Ascending aorta (tissue), 2 donors: ENCODE measurements around the gene EID2B. TPM values are rescaled to one million over a fixed set of nuclear protein-coding genes. Genes with fewer than 3 reads are reported as not detected.

Experiments used
- DNase-seq, 2 donors: peaks; one replicate each; pipeline ENCODE4 v3.0.0-alpha.2; 2019; ENCODE audit warnings: low spot score in 2 of 2
- H3K27ac ChIP-seq, 2 donors: fragments of 200-600 bp; sonication (generic); one replicate each; pipeline ENCODE4 v1.5.1; 2016 to 2017; ENCODE audit warnings: mild to moderate bottlenecking in 1 of 2
- H3K27me3 ChIP-seq: fragments of 200-600 bp; sonication (generic); one replicate; pipeline ENCODE4 v1.5.1; 2017
- H3K36me3 ChIP-seq, 2 donors: fragments of 200-600 bp; sonication (generic); one replicate each; pipeline ENCODE4 v1.5.1; 2016
- H3K4me1 ChIP-seq, 2 donors: fragments of 200-600 bp; sonication (generic); one replicate each; pipeline ENCODE4 v1.5.1; 2016 to 2017; ENCODE audit warnings: mild to moderate bottlenecking in 1 of 2
- H3K4me3 ChIP-seq, 2 donors: fragments of 200-600 bp; sonication (generic); one replicate each; pipeline ENCODE4 v1.5.1; 2016 to 2017; ENCODE audit warnings: mild to moderate bottlenecking in 1 of 2
- H3K9me3 ChIP-seq, 2 donors: fragments of 200-600 bp; sonication (generic); one replicate each; pipeline ENCODE4 v1.5.1; 2016
- intact Hi-C: fragments of 100-400 bp; cut with DNase I; formaldehyde crosslinking; loops from one replicate; pipeline ENCODE4 v1.15.1; 2023
- total RNA-seq: library from RNA; depleted of rRNA; stranded (reverse); fragments of >200 nt; gene quantifications from one replicate; pipeline ENCODE4 v1.1.0, GENCODE V29; 2016
- TF ChIP-seq, protein P1 (sequence below), 3 experiments: fragments of 200-600 bp in 2 of 3; fragments of 450-650 bp in 1 of 3; sonication (generic) in 2 of 3; IDR thresholded peaks; one replicate each; pipeline ENCODE4 v1.5.1; 2016 to 2019; ENCODE audit warnings: antibody characterized with exemption in 3 of 3, mild to moderate bottlenecking in 1 of 3, moderate library complexity in 1 of 3

The EID2B gene
- total RNA-seq, 1 donor from 2014 or later: not detected

DNA sequence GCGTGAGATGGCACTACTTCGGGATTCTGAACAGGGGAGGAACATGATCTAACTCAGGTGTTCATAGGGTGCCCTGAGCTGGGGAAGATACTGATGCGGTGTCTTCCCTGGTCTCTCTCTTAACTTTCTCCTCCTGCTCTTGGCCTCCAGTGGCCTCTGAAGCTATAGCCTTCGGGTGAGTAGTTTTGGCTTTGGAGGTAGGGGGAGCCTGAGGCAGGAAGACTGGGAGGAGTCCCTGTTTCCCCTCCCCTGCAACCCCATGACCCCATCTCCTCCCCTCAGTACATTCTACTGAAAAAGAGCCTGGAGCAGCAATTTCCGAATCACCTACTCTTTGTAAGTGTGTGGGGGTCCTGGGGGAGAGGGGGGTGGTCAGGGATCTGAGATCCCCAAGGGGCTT, 14.2 kb downstream of the EID2B start:
- DNase-seq: no peak
- no peaks in the 10 kb centered on the region for H3K36me3 ChIP-seq
- no peak overlapping the region for H3K4me3 ChIP-seq
- H3K9me3 ChIP-seq: no peaks in the 10 kb centered on the region
- H3K27me3 ChIP-seq: peaks cover 16% of the 10 kb centered on the region
- no peak overlapping the region for H3K27ac ChIP-seq
- intact Hi-C loops: no loop called here
- TF ChIP-seq, protein P1, sequence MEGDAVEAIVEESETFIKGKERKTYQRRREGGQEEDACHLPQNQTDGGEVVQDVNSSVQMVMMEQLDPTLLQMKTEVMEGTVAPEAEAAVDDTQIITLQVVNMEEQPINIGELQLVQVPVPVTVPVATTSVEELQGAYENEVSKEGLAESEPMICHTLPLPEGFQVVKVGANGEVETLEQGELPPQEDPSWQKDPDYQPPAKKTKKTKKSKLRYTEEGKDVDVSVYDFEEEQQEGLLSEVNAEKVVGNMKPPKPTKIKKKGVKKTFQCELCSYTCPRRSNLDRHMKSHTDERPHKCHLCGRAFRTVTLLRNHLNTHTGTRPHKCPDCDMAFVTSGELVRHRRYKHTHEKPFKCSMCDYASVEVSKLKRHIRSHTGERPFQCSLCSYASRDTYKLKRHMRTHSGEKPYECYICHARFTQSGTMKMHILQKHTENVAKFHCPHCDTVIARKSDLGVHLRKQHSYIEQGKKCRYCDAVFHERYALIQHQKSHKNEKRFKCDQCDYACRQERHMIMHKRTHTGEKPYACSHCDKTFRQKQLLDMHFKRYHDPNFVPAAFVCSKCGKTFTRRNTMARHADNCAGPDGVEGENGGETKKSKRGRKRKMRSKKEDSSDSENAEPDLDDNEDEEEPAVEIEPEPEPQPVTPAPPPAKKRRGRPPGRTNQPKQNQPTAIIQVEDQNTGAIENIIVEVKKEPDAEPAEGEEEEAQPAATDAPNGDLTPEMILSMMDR (IDR thresholded peaks at IDR 0.05): no peak
- H3K4me1 ChIP-seq: peaks cover 5 to 10% of the 10 kb centered on the region in 2 donors

DNA sequence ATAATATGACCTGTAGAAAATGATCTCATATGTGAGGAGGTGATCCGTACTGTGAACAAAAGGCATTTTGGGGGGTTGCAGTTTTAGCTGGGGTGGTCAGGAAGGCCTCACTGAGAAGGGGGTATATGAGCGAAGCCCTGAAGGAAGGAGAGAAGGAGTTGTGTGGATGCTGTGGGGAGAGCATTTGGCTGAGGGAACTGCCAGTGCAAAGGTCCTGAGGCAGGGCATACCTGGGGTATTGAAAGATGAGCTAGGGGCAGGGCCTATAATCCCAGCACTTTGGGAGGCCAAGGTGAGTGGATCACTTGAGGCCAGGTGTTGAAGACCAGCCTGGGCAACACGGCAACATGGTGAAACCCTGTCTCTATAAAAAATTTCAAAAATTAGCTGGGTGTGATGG, 15.2 kb downstream of the EID2B start:
- DNase-seq: no peak
- Histone ChIP-seq H3K27me3 (peaks cover 16% of the 10 kb centered on the region), H3K27ac (no peak overlapping the region), H3K4me3 (no peak overlapping the region), H3K9me3 (no peaks in the 10 kb centered on the region), H3K4me1 (peaks cover 5 to 10% of the 10 kb centered on the region in 2 donors), H3K36me3 (no peaks in the 10 kb centered on the region)
- TF ChIP-seq, protein P1 (IDR thresholded peaks at IDR 0.05): no peak
- intact Hi-C loops: no loop called here

DNA sequence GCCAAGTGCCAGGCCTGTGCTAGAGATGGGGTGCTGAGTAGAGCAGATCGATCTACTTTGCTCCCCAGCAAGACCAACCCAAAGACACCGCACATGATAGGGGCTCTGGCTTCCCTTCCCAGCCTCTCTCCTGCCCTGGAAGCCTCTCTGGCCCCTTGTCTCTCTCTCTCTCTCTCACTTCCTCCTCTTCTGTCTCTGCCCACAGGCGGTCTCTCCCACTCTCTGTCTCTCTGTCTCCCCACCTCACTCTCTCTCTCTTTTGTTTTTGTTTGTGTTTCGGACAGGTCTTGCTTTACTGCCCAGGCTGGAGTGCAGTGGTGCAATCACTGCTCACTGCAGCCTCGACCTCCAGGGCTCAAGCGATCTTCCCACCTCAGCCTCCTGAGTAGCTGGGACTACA, 16.4 kb downstream of the EID2B start:
- H3K27ac ChIP-seq: no peak overlapping the region
- no peaks in the 10 kb centered on the region for H3K36me3 ChIP-seq
- no peak for DNase-seq
- TF ChIP-seq, protein P1 (IDR thresholded peaks at IDR 0.05): no peak
- H3K9me3 ChIP-seq: no peaks in the 10 kb centered on the region
- H3K27me3 ChIP-seq: peaks cover 16% of the 10 kb centered on the region
- peaks cover 5 to 10% of the 10 kb centered on the region in 2 donors for H3K4me1 ChIP-seq
- intact Hi-C loops: no loop called here
- no peak overlapping the region for H3K4me3 ChIP-seq

DNA sequence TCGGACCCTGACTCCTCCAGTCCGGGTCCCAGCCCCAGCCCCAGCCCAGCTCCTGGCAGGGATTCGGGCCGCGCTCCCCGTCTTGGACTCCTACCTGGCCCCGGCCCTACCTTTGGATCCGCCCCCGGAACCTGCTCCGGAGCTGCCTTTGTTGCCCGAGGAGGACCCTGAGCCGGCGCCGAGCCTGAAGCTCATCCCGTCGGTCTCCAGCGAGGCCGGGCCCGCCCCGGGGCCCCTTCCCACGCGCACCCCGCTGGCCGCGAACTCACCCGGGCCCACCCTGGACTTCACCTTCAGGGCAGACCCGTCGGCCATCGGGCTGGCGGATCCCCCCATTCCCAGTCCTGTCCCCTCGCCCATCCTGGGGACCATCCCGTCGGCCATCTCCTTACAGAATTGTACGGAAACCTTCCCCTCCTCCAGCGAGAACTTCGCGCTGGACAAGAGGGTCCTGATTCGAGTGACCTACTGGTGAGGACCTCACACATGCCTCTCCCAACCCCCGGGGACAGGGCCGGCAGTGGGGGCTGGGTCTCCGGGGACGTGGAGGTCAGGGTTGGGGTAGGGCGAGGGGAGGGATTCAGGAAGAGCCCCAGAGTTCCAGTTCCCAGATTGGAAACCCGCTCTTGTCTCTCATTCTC, 17.0 kb downstream of the EID2B start:
- no peak for DNase-seq
- Histone ChIP-seq H3K36me3 (no peaks in the 10 kb centered on the region), H3K4me1 (peaks cover 5 to 10% of the 10 kb centered on the region in 2 donors), H3K27me3 (peaks cover 16% of the 10 kb centered on the region), H3K27ac (no peak overlapping the region), H3K9me3 (no peaks in the 10 kb centered on the region), H3K4me3 (peak overlapping the region; percentile 42)
- TF ChIP-seq, protein P1 (IDR thresholded peaks at IDR 0.05): no peak
- intact Hi-C loops: no loop called here

- no peak for DNase-seq
- Histone ChIP-seq H3K27ac (no peak within 1 kb of the TSS), H3K9me3 (no peaks in the 10 kb centered on the region), H3K36me3 (no peaks in the 10 kb centered on the region), H3K4me1 (peaks cover 5 to 10% of the 10 kb centered on the region in 2 donors), H3K27me3 (peaks cover 16% of the 10 kb centered on the region), H3K4me3 (peak within 1 kb of the TSS; percentile 42)
- TF ChIP-seq, protein P1 (IDR thresholded peaks at IDR 0.05): no peak
- intact Hi-C loops: no loop called here
These were observed 17.7 kb downstream of the EID2B start, which contains the start of gene SELENOV for GRCh38 chr19:39514840-39515550. Gene SELENOV, plus strand, starts transcription at chr19:39515139. Its CDS starts 74 bp downstream, at chr19:39515213.
